Subcutaneous adipose tissue (tissue), 4 donors: ENCODE results near the gene PCNX3. TPM values are rescaled to one million over a fixed set of nuclear protein-coding genes. Genes with fewer than 3 reads are reported as not detected.

Source experiments
- total RNA-seq, 4 donors: library from RNA; depleted of rRNA; stranded (reverse); fragments of >200 nt; gene quantifications; one replicate each; pipeline ENCODE4 v1.1.0, GENCODE V29; 2016
- TF ChIP-seq, protein P1 (sequence below): fragments of 450-650 bp; IDR thresholded peaks from one replicate; pipeline ENCODE4 v1.5.1; 2016; ENCODE audit warnings: low read depth, mild to moderate bottlenecking, control low read depth, antibody characterized with exemption, moderate library complexity

Gene PCNX3
- total RNA-seq, 4 donors from 2014 or later: 10.3 to 25.2 (median 11.2) TPM

DNA sequence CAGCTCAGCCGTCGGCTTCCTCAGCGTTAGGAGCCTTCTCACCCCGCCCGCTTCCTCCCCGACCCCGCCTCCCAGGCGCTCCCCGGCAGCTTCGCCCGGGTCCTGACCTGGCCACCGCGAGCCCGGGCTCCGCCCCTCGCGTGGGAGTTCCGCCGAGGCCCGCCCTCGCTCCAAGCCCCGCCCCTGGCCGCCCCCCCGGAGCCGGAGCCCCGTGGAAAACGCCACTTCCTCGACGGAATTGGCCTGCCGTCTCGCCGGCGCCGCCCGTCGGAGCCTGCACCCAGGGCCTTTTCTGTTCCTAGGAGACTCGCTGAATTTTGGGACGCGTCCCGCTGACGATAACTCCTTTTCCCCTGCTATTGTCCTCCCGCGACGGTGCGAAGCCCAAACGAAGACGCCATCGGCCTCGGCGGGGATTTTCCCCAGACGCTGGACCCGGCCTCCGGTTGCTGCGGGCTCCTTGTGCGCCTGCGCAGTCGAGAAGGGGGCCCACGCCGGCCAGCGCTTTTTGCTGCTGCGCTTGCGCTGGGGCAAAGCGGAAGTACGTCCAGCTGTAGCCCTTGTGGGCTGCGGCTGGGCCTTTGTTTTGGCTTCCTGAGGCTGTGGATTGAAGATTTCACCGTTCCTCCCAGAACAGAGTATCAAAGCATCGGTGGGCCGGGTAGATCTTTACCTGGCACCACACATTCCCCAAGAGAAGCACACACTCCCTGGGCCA lies 37.1 kb downstream of the PCNX3 start:
- TF ChIP-seq, protein P1, sequence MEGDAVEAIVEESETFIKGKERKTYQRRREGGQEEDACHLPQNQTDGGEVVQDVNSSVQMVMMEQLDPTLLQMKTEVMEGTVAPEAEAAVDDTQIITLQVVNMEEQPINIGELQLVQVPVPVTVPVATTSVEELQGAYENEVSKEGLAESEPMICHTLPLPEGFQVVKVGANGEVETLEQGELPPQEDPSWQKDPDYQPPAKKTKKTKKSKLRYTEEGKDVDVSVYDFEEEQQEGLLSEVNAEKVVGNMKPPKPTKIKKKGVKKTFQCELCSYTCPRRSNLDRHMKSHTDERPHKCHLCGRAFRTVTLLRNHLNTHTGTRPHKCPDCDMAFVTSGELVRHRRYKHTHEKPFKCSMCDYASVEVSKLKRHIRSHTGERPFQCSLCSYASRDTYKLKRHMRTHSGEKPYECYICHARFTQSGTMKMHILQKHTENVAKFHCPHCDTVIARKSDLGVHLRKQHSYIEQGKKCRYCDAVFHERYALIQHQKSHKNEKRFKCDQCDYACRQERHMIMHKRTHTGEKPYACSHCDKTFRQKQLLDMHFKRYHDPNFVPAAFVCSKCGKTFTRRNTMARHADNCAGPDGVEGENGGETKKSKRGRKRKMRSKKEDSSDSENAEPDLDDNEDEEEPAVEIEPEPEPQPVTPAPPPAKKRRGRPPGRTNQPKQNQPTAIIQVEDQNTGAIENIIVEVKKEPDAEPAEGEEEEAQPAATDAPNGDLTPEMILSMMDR: no peak

DNA sequence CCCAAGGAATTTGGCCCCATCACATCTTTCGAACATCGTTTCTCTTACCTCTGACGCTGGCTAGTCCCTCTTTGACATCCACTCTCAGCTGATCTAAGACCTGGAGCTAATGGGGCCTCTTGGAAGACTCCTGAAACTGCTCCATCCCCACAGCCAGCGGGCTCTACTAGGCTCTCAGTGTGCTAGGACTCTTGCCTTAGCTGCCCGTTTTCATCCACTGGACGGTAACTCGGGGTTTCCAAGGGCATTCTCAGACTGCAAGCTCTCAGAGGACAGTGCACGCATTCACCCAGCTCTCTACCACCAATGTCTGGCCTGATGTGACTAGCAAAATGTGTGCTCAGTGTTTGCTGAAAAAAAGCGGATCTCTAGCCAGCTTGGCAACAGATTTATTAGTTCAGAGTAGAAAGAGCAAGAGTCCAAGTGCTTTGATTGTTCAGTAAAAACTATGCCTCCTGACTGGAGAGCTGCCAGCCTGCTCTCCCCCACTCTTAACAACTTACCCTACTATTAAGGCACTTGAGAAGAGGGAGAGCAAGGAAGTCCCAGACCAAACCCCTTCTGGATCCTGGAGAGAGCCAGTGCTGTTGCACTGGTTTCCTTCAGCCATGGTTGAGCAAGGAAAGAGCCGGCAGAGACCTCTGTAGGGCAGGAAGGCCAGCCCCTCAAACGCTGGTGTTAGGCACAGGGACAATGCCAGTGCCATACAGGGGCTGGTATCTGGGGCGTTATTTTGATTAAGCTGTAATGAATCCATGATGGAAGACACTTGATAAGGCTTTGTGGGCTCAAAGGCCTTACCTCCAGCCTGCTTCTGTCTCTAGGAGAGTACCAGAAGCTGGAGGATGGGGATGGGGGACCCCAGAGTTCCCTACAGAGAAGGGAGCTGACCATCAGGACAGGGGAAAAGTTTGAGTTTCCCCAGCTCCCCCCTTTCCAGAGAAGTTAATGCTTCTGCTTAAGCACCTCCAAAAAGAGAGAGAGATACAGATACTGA lies 38.0 kb downstream of the PCNX3 start:
- TF ChIP-seq, protein P1: no peak

DNA sequence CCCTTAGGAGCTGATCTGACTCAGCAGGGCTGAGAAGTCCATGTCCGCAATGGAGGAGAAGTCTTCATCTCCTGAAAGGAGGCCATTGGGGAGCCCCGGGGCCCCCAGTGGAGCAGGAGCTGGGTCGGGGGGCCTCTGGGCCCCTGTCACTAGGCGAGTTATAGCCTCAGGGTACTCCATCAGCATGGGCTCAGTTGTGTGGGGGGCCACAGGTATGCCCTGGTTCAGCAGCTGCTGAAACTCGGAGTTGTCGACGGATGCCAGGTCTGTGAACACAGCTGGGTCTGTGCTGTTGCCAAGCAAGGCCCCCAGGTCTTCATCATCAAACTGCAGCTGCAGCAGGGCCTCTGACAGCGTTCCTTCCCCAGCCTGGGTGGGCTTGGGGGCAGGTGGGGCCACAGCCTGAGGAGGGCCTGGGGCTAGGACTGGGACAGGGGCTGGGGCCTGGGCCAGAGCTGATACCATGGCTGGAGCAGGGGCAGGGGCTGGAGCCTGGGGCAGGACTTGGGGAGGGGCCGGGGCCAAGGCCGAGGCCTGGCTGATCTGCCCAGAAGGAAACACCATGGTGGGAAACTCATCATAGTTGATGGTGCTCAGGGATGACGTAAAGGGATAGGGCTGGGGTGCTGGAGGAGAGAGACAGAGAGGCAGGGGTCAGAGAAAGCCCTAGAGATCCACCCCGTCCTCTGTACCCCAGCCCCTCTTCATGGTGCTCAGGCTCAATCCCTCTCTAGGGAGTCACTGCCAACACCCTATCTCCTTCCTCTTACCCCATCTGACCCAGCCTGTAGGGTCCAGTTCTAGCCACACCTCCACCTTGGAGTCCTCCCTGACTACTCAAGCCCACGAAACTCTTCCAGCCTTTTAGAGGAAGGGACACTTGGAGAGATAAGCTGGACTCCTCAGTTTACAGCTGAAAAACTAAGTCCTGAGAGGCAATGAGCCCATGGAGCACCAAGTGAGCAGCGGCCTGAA lies 39.1 kb downstream of the PCNX3 start:
- TF ChIP-seq, protein P1: no peak

DNA sequence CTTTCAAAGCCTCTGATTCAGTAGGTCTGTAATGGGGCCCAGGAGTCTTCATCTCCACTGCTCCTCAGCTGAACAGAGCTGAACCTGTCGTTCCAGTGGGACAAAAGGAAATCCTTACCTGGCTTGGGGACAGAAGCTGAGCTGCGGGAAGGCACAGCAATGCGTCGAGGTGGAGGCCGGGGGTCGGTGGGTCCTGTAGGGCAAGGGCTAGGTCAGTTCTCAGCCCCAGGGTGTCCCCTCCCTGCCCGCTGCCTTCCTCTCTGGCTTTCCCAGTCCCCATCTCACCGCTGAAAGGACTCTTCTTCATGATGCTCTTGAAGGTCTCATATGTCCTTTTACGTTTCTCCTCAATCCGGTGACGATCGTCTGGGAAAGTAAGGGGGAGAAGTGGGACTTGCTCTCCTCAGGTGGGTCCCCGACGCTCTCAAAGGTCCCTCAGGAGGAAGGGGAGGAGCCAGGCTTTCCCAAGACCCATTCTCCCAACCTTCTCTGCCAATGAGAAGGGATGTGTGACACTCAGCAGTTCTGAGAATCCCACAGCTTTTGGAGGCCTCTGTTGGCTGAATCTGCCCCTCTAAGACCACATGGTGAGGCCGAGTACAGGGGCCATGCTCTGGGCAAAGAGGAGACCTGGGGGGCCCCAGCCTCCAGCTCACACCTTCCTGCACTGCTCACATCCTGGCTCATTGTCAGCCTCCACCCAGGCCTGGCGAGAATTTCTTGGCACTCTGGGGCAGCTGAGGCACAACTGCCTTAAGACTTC lies 40.2 kb downstream of the PCNX3 start:
- TF ChIP-seq, protein P1: no peak

DNA sequence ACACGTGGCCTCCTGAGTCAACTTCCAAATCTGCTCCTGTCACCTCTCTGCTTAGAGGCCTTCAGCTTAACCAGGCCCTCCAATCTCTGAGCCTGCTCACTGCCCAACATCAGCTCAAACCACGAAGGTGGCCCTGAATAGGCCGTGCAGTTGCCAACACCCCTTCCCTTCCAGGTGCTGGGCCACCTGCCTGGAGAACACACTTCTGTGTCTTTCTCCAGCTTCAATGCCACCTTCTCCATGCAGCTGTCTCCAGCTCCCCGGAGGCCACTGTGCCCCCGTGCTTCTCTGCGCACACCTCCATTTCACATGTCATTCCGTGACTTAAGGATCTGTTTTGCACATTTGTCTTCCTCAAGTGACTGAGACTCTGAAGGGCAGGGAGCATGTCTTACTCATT lies 41.9 kb downstream of the PCNX3 start:
- TF ChIP-seq, protein P1: no peak

DNA sequence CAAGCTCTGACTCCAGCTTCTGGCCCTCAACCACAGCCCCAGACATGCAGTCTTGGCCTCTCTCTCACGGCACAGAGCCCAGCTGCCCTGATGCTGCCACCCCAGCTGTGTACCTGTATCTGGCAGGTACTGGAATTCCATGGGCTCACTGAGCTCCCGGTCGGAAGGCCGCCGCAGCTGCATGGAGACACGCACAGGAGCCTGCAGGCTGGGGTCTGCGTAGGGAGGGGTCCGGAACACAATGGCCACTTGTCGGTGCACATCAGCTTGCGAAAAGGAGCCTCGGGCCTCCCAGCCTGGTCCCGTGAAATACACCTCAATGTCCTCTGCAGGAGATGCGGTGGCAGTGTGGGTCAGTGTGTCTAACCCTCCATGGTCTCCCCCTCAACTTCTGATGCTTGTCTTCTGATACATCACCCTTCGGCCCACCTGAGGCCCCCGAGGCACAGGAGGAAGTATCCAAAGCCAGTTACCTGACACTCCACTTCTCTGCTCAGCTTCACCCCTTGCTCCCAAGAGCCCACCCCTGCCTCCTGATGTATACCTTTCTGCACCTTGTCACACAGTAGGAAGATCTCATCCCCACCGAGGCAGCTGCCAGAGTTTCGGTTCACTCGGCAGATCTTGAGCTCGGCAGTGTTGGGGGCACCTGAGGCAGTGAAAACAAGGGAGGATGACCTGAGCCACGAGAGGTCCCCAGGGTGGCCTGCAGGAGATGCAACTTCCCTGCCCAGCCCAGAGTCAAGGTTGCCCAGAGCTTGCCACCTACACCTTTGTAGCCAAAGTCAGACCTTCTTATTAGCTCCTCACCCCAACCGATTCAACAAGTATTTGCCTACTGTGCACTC lies 42.8 kb downstream of the PCNX3 start:
- TF ChIP-seq, protein P1: no peak
